HTR-8/SVneo (cell line): ENCODE data around the gene SLC6A6.
"Not testable (repeated sequence)": the region's sequence is repeated elsewhere in the genome, so short reads cannot be mapped to it uniquely, and the experiment has no call there.

Experiments used
- DNase-seq: peaks from one replicate; pipeline ENCODE4 v3.0.0; 2011; ENCODE audit warnings: low spot score, mixed read lengths; ENCODE audit not compliant: insufficient read length
- FAIRE-seq: peaks from 2 replicates; lab custom pipeline; 2011; peaks lifted over from hg19 to GRCh38; lab: Jason Lieb, UNC

Gene SLC6A6

DNA sequence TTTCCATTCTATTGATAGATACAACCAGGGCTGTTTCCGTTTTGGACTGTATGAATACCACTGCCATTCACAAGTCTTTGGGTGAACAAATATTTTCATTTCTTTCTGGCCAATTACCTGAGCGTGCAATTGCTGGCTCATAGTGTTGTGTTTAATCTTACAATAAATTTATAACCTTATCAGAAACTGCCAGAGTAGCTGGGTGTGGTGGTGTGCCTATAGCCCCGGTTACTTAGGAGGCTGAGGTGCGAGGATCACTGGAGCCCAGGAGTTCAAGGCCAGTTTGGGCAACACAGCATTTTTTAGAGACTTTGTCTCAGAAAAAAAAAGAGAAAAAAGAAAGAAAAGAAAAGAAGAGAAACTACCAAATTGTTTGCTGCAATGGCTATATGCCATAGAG lies 5.4 kb upstream of the SLC6A6 start:
- no peak for FAIRE-seq

DNA sequence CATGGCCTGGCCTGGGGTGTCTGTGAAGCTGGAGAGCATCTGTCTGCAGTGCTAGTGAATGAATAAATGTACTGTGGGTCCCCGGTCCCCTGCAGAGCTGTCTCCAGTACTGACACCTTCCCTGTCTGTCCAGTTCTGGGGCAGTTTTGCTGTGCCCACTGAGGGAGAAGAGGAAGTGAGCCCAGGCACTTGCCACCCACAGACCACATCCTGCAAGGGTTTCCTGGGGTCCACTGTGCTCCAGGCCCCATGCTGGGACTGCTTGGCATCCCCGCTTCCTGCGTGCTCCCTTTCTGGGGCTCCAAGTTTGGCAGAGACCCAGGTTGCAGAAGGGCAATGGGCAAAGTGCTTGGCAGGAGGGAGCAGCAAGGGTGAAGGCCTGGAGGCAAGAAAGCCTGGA lies 4.9 kb upstream of the SLC6A6 start:
- FAIRE-seq = no peak
- no peak for DNase-seq

More for the DNA sequence above, 5.4 kb upstream of the SLC6A6 start:
- no peak for DNase-seq

DNA sequence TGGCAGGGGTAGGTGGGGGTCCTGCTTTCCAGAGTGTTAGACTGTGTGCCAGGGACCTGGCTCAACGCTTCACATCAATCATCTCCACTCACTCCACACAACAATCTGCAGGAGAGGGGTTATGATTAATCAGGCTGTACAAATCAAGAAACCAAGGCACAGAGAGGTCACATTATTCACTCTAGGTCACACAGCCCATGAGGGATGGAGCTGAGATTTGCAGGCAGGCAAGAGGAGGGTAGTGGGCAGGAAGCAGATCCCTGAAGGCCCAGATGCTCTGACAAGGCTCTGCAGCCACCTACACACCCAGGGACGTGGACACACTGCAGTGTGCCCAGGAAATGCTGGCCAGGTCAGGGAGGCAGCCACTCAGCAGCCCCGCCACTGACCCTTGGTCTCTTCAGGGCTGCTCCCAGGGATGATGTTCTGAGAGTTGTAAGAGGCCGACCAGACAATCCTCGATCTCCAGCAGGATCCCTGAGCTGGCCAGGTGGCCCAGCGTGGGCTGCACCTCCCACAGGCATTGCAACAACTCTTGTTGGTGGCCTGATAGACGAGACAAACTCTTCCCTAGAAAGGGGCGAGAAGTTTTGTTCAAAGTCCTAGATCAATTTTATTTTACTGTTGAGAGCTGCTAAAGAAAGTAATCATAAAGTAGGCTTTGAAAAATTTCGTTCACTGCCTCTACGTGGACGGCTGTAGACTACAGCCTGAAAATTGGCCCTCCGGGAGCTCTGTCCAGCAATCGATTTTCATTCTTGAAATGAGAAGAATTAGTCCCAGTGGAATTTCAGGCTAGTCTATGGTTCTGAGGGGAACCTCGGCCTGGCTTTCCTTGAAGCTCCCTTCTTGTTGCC lies 4.2 kb upstream of the SLC6A6 start:
- DNase-seq (no peak), FAIRE-seq (no peak)

DNA sequence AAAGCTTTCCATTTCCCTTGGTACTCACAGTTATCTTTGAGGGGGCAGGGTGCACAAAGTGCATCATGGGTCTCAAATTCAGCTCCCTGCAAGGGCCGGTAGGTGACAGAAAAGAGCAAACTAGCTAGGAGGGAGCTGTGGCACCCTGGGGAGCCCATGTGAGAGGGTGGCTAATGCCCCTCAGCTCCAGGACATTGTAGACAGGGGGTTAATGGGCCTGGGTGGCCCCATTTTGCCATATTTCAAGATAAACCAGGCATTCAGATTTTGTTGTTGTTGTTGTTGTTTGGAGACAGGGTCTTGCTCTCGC lies 3.7 kb upstream of the SLC6A6 start:
- DNase-seq (no peak), FAIRE-seq (no peak)

DNA sequence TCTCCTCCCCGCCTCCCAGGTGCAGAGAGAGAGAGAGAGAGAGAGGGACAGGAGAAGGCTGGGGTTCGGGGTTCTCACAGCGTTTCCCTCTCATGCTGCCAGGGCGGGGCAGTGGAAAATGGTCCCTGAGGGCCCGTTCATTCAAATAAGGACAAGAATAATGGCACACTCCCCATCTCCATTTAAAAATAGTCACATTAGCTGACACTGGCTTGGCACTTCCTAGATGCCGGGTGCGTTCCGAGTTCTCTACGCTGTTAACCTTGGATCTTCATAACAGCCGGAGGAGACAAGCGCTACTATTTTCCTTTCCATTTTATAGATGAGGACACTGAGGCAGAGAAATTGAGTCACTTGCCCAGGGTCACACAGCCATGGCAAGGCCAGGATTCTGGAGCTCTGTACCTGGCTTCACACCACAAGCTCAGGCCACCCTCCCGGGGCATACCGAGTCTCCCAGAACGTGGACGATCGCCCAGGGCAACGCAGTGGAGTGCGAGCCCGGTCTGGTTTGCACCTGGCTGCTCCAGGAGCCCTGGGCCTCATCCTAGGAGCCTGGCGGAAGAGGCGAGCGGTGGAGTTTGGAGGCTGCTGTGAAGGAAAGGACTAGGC lies 608 bp upstream of the SLC6A6 start:
- no peak for FAIRE-seq

DNA sequence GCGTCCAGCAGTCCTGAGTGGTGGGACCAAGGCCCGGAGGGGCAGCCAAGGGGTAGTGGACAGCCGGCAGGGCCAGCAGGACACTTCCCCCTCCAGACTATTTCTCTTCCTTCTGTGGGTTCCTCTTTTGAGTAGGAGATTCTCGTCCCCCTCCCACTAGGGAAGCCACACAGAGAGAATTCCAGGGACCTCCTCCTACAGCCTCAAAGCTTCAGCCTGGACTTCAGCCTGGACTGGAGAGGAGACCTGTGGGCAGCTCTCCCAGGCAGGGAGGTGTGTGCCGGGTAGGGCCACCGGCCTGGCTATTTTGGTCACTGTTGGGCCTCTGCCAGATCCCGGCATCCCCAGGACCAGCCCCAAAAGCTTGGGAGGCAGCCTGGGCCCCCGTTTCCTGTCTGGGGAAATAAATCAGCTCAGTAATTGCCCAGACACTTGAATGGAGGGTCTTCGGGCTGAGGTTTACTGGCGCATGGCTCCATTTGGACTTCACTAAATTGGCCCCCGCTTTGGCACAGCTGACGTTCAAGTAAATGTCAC lies 1.3 kb downstream of the SLC6A6 start:
- DNase-seq (no peak), FAIRE-seq (no peak)

More for the DNA sequence above, 608 bp upstream of the SLC6A6 start:
- DNase-seq = no peak

DNA sequence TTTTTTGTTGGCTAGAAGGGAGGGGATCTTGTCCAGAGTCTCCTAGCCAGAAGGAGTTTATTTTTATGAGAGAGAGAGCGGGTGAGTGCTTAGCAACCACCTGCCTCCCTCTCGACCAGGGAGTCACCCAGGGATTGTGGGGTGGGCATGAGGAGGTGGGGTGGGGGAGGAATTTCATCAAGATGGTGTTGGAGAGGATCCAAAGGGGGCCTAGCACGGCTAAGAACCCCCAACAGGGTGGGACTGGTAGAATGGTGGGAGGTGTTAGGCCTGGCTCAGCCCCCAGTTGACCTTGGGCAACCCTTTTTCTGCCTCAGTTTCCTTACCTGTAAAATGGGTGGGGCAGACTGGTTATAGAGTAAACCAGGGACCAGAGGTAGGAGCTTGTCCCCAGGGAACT lies 1.8 kb downstream of the SLC6A6 start:
- DNase-seq (no peak), FAIRE-seq (no peak)

DNA sequence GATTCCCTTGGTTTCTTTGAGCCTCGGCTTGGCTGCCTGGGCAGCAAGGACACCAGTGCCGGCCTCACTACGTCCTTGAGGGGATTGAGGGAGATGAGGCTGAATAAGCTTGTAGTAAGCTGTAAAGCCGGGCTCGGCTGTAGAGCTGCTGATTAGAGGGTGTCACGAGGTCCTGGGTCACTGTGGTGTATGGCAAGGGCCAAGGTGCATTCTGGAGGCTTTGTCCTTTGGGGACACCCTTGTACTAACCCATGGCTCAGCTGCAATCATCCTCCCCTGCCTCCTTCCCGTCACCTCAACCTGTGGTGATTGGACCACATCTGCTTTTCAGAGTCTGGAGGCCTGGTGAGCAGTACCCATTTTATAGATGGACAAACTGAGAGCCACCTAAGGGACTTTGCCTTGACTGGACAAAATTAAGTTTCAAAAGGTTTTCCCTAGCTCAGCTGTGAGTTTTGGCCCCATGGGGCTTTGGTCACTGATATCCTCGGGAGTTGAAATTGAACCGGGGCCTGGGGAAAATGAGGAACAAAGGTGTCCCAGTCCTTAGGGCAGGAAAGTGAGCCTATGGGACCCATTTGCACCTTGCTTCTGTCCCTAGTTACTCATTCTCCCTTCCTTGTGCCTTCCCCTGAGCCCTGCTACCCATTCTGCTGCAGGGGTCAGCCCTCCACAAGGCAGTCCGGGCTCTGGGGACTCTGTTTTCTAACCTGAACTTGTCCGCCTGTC lies 2.4 kb downstream of the SLC6A6 start:
- FAIRE-seq = no peak
- DNase-seq = no peak

DNA sequence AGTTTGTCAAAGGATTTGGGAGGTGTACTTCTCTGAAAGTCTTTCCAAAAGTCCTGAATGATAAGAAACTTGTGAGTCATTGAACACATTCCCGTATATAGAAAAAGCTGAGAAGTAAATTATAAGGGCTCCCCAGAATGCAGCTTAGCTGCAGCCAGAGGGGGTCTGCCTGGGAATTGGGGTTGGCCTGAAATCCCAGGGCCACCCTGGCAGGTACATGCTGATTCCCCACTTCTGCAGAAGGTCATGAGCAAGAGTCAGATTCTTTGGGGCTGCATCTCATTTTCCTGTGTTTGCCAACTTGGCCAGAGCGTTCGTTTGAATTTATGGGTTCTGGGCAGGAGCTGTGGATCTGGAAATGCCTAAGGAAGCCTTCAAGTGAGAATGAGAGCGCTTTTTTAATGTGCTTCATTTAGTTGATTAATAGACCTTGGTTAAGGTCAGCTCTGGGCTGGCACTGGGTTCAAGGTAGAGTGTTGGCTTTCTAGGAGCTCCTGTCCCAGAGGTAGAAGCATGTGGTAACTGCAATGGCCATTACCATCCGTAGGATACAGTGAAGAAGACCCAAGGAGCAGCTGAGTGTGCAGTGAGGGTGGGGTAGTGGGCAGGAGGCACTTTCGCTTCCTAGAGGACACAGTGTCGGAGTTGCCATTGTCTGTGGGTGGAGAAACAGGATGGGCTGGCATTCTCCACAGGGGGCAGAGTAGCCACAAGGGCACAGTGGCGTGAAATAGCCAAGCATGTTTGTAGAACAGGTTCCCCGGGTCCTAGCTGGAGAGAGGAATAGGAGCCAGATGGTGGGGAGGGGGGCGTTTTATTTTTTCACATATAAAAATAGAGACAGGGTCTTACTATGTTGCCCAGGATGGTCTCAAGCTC lies 3.2 kb downstream of the SLC6A6 start:
- no peak for DNase-seq
- no peak for FAIRE-seq

DNA sequence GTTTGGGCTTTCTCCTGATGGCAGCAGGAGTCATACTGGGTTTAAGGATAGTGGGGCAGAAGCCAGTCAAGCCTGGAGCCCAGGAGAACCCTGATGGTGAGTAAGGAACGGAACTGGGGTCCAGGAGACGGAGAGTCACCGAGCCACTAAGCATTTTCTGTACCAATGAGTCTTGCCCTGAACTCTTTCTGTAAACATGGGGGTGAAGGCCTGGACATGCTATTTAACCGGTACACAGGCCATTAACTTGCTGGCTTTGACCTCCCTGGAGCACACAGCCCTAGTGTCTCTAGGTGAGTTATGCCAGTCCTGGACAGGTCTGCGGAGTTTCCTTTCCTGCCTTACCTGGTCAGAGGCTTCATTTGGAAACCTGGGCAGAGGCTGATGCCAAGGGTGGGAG lies 3.9 kb downstream of the SLC6A6 start:
- no peak for DNase-seq
- no peak for FAIRE-seq

DNA sequence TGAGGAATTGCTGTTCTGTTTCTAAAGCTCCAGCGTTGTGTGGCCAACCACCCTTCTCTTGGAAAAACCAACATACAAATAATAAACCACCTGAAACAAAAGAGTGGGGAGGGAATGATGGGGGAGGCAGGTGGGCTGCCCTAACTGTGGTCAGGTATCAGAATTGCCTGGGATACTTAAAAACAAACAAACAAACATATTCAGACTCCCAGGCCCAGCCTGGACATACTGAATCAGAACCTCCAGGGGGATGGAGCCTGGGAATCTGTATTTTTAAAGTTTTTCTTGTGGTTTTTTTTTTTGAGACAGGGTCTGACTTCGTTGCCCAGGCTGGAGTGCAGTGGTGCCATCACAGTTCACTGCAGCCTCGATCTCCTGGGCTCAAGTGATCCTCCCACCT lies 4.4 kb downstream of the SLC6A6 start:
- DNase-seq = no peak
- no peak for FAIRE-seq

DNA sequence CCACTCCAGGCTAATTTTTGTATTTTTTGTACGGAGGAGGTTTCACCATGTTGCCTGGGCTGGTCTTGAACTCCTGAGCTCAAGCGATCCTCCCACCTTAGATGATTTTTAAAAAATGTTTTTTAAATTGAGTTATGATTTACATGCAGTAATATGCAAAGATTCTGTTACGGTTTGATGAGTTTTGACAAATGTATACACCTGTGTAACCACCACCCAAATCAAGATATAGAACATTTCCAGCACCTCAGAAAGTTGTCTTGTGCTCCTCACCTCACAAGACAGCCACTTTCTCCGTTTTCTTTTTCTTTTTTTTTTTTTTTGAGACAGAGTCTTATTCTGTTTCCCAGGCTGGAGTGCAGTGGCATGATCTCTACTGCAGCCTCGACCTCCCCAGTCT lies 4.8 kb downstream of the SLC6A6 start:
- DNase-seq = no peak

DNA sequence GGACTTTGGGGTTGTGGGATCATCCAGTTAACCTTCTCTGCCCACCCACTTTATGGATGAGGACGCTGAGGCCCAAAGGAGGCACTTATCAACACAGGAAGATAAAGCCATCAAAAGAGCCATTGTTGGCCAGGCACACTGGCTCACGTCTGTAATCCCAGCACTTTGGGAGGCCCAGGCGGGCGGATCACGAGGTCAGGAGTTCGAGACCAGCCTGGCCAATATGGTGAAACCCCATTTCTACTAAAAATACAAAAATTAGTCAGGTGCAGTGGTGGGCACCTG lies 7.3 kb downstream of the SLC6A6 start:
- not testable (repeated sequence) for DNase-seq, FAIRE-seq

More for the DNA sequence above, 4.8 kb downstream of the SLC6A6 start:
- FAIRE-seq = no peak

DNA sequence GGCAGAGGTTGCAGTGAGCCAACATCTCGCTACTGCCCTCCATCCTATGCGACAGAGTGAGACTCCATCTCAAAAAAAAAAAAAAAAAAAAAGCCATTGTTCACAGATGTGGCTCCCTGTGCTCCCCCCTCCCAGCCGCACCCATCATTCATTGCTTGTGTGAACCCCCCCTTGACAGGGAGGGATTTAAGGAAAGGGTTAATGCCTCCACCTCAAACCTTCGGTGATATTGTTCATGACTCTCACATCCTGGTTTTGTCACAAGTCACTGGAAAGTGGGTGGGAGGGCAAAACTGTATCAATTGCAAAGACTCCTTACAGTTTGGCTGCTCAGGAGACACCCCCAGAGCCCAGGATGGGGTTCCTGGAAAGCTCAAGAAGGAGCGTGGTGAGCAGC lies 7.7 kb downstream of the SLC6A6 start:
- no peak for FAIRE-seq
- no peak for DNase-seq

DNA sequence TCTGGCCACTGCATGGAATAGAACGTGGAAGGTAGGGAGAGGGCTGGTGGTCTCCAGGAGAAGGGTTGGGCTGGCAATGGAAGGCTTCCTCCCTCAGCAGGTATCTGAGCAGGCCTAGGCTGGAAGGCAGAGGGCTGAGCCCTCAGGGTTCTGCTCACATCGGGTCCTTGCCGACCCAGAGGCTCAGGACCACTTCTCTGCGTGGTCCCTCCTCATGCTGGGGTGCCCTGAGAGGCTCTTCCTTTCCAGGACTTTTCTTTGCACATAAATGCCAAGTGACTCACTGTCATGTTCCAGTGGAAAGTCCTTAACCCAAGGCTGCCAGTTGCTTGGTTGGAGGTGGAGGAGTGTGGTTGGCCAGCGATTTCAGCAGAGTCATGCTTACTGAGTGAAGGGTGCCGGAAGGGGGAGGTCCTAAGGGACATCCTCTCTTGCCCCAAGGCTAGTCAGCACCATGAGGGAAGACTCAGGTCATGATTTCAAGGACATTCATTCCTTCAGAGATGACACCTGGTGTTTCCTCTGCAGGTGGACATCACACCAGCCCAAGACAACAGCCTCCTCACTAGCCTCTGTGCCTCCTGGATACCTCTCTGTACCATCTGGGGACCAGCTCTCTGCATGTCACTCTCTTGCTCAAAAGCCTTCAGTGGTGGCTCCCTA lies 8.2 kb downstream of the SLC6A6 start:
- peak; percentile 76 for DNase-seq
- FAIRE-seq = peak; percentile 23

DNA sequence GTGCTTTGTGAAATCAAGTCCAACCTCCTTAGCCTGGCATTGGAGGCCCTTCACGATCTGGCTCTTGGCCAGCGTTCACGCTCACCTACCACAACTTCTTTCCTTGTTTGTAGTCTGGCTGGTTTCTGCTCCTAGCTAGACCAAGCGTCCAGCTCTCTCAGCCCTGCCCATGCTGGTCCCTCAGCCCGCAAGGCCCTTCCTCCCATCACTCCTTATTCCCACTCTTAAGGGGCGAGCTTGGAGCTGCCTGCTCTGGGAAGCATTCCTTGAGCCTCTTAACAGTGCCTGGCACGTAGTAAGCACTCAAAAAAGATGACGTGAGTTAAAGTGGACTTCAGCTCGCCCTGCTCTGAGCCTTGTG lies 8.7 kb downstream of the SLC6A6 start:
- FAIRE-seq (no peak), DNase-seq (no peak)

DNA sequence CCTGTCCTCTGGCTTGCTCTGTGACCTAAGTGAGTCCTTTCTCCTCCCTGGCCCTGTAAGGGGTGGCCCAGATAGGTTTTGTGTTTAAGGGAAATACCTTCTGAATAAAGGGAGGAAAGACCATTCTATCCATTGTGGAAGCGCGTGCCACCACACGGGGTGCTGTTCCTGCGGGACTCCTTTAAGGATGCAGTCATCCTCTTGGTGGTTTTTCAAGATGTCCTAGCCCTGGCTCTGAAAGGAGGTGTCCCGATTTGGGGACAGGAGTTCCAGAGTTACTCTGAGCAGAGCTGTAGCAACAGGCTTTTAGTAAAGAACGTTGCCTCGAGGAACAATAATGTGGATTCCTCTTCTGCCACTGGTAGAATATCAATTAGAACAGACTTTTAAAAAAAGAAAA lies 9.6 kb downstream of the SLC6A6 start:
- DNase-seq (no peak), FAIRE-seq (no peak)

DNA sequence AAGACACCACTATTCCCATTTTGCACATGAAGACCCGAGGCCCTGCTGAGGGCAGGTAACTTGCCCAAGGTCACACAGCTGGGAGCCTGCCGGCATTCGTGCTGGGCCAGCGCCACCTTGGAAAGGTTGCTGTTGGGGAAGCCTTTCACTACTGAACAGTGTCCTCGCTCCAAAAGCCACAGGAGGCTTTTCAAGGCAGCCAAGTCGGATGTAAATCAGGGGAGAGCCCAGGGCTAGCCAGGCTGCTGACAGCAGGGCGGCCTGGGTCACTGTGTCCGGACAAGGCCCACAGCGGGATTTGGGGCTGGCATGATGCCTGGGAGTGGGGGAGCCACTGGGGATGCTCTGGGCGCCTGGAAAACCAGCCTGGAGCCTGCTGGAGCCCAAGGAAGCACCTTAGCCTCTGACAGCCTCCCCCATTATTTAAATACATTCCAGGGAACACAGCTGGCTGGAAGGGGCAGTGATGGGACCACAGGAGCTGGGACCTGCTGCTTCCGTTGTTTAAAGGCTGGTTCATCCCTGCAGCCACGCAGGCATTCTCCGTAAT lies 10.5 kb downstream of the SLC6A6 start:
- FAIRE-seq (no peak), DNase-seq (no peak)

DNA sequence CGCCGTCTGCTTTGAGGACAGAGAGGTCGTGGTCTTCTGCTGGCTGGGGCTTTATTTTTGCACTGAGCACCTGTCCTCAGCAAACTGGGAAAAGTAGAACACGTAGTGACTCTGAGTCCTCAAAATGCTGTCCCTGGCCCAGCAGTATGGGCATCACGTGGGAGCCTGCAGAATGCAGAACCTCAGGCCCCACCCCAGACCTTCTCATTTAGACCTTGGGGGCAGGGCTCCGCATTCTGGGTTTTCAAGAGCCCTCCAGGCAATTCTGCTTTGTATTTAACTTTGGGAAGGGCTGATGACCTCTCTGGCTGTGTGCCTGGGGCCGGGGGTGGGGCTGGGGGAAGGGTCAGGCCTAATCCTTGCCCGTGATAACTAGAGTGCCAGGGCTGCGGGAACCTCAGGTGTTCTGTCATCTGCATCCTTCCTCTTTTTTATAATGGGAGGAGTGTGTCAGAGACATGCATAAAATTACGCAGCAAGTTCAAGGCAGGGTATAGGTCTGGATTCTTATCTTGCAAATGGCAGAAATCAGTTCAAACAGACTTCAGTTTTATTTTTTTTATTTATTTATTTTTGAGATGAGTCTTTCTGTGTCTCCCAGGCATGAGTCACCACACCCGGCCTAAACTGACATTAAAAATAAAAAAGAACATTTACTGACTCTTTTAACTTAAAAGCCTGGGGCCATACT lies 11.1 kb downstream of the SLC6A6 start:
- DNase-seq (no peak), FAIRE-seq (no peak)
